Panc1 (cell line): Measurements from ENCODE around the gene EPYC. TPM values are rescaled to one million over a fixed set of nuclear protein-coding genes. Genes with fewer than 3 reads are reported as not detected.

Experiments used
- ATAC-seq: fragments of 200-7000 bp; cut with Tn5 transposase; 2 replicates; pipeline ENCODE4 v1.9.1; 2020; ENCODE audit warnings: mild to moderate bottlenecking, moderate library complexity
- BruUV-seq: library from RNA; stranded (reverse); fragments of 400-500 nt; replicated peaks from 2 replicates; lab custom pipeline; 2021; lab: Mats Ljungman, UMichigan
- CTCF ChIA-PET: fragments of 300-600 bp; sonication (Branson Sonifier 250); formaldehyde crosslinking; loops from one replicate; lab custom pipeline; 2022; ENCODE audit warnings: antibody characterized with exemption; lab: Charles Lee
- POLR2A ChIA-PET: fragments of 300-600 bp; sonication (Branson Sonifier 250); formaldehyde crosslinking; loops from one replicate; lab custom pipeline; 2022; ENCODE audit warnings: antibody characterized with exemption; lab: Charles Lee
- DNase-seq: peaks from one replicate; pipeline ENCODE4 v3.0.0-alpha.2; 2010; ENCODE audit warnings: low read depth, low spot score
- H3K27ac ChIP-seq: 2 replicates; pipeline ENCODE4 v1.5.1; 2011; ENCODE audit warnings: mild to moderate bottlenecking, low read length, inconsistent platforms
- H3K27me3 ChIP-seq: fragments of 200-500 bp; sonication (Bioruptor generic); 2 replicates; pipeline ENCODE4 v1.6.0; 2014; ENCODE audit warnings: low read length, inconsistent platforms; ENCODE audit not compliant: control insufficient read depth, insufficient read depth
- H3K36me3 ChIP-seq: fragments of 200-500 bp; sonication (Bioruptor generic); 2 replicates; pipeline ENCODE4 v1.5.1; 2014; ENCODE audit warnings: inconsistent platforms, mild to moderate bottlenecking, low read length, moderate library complexity; ENCODE audit not compliant: control insufficient read depth, insufficient read depth
- H3K4me1 ChIP-seq: 2 replicates; pipeline ENCODE4 v1.5.1; 2011; ENCODE audit warnings: inconsistent platforms, mild to moderate bottlenecking, low read length, moderate library complexity; ENCODE audit not compliant: control insufficient read depth, insufficient read depth
- H3K4me3 ChIP-seq, 2 experiments: 2 replicates each; pipeline ENCODE4 v1.5.1; 2011 to 2012; ENCODE audit warnings: low read depth in 2 of 2, low read length in 2 of 2, mild to moderate bottlenecking in 2 of 2, inconsistent platforms in 1 of 2, moderate library complexity in 1 of 2
- H3K9me3 ChIP-seq: fragments of 200-500 bp; sonication (Bioruptor generic); 2 replicates; pipeline ENCODE4 v1.5.1; 2014; ENCODE audit warnings: low read depth, mild to moderate bottlenecking, inconsistent platforms, low read length, moderate library complexity; ENCODE audit not compliant: control insufficient read depth, insufficient read depth
- CTCF ChIP-seq: fragments of 450-650 bp; IDR thresholded peaks from 2 replicates; pipeline ENCODE4 v1.5.1; 2017; ENCODE audit warnings: mild to moderate bottlenecking
- POLR2AphosphoS5 ChIP-seq: IDR thresholded peaks from 2 replicates; pipeline ENCODE4 v1.6.1; 2012; ENCODE audit warnings: mild to moderate bottlenecking, low read depth, low read length, moderate library complexity
- REST ChIP-seq, 2 experiments: IDR thresholded peaks; 2 replicates each; pipeline ENCODE4 v1.6.1; 2011 to 2012; ENCODE audit warnings: low read depth in 2 of 2, control low read depth in 1 of 2, low read length in 1 of 2, mild to moderate bottlenecking in 1 of 2, moderate library complexity in 1 of 2; ENCODE audit not compliant: insufficient read depth in 1 of 2
- SIN3A ChIP-seq: IDR thresholded peaks from 2 replicates; pipeline ENCODE4 v1.6.1; 2012; ENCODE audit warnings: low read depth, mild to moderate bottlenecking, low read length, moderate library complexity, borderline replicate concordance; ENCODE audit not compliant: insufficient read depth
- TCF7L2 ChIP-seq: IDR thresholded peaks from 2 replicates; pipeline ENCODE4 v1.6.1; 2011; ENCODE audit warnings: mild to moderate bottlenecking, low read depth, low read length, inconsistent platforms
- in situ Hi-C: cut with HindIII; loops from 2 replicates; pipeline ENCODE4 v1.10.0; 2016; ENCODE audit warnings: low sequenced_read_pairs, low pct_unique_long_range_greater_than_20kb
- intact Hi-C: fragments of 100-400 bp; cut with micrococcal nuclease; formaldehyde crosslinking; loops from one replicate; pipeline ENCODE4 v1.10.0; 2022; ENCODE audit not compliant: unreplicated experiment
- total RNA-seq: library from RNA; stranded (reverse); gene quantifications from one replicate; pipeline ENCODE4 v1.2.1, GENCODE V29; 2021; ENCODE audit not compliant: unreplicated experiment

EPYC gene
- total RNA-seq, 1 experiment from 2014 or later = not detected

GRCh38 chr12:90917431-90917830 is 87.3 kb downstream of the EPYC start:
- H3K4me1 ChIP-seq = no peaks in the 10 kb centered on the region
- no peak overlapping the region for H3K4me3 ChIP-seq
- no peaks in the 10 kb centered on the region for H3K36me3 ChIP-seq
- ChIA-PET CTCF (no interaction called here), POLR2A (no interaction called here)
- no TSS peak for BruUV-seq
- no peak for DNase-seq
- H3K27me3 ChIP-seq = no peaks in the 10 kb centered on the region
- TF ChIP-seq TCF7L2 = no peak
- TF ChIP-seq SIN3A = no peak
- TF ChIP-seq CTCF = no peak
- no peak for TF ChIP-seq POLR2AphosphoS5
- ATAC-seq = no peak
- intact Hi-C loops (no loop called here), in situ Hi-C loops (no loop called here)
- H3K27ac ChIP-seq = no peak overlapping the region
- no peaks in the 10 kb centered on the region for H3K9me3 ChIP-seq

- ChIA-PET CTCF (no interaction called here), POLR2A (no interaction called here)
- no peak overlapping the region for H3K27ac ChIP-seq
- no TSS peak for BruUV-seq
- no peaks in the 10 kb centered on the region for H3K9me3 ChIP-seq
- no peaks in the 10 kb centered on the region for H3K4me1 ChIP-seq
- ATAC-seq (no peak), DNase-seq (no peak)
- H3K27me3 ChIP-seq = no peaks in the 10 kb centered on the region
- intact Hi-C loops (no loop called here), in situ Hi-C loops (no loop called here)
- no peak overlapping the region for H3K4me3 ChIP-seq
- TF ChIP-seq TCF7L2 (no peak), POLR2AphosphoS5 (no peak), REST (IDR thresholded peaks at IDR 0.05; ENCODE audit: insufficient read depth in 1 of 2, low read depth in 2 of 2, low read length in 1 of 2) (no peak), SIN3A (no peak), CTCF (no peak)
- no peaks in the 10 kb centered on the region for H3K36me3 ChIP-seq
These were observed 88.3 kb downstream of the EPYC start for GRCh38 chr12:90916516-90916915.

GRCh38 chr12:90915353-90915752 is 89.4 kb downstream of the EPYC start:
- Histone ChIP-seq H3K4me1 (no peaks in the 10 kb centered on the region), H3K27ac (no peak overlapping the region), H3K4me3 (no peak overlapping the region), H3K9me3 (no peaks in the 10 kb centered on the region), H3K27me3 (no peaks in the 10 kb centered on the region), H3K36me3 (no peaks in the 10 kb centered on the region)
- DNase-seq = no peak
- intact Hi-C loops = no loop called here
- TF ChIP-seq CTCF (no peak), SIN3A (no peak), REST (IDR thresholded peaks at IDR 0.05; ENCODE audit: insufficient read depth in 1 of 2, low read depth in 2 of 2, low read length in 1 of 2) (no peak), POLR2AphosphoS5 (no peak), TCF7L2 (no peak)
- ChIA-PET CTCF (no interaction called here), POLR2A (no interaction called here)
- no peak for ATAC-seq
- no TSS peak for BruUV-seq
- in situ Hi-C loops = no loop called here
